MV-4-11 (cell line): Measurements from ENCODE around the gene RARS2.
"Not testable (repeated sequence)": the region's sequence is repeated elsewhere in the genome, so short reads cannot be mapped to it uniquely, and the experiment has no call there.

Experiments used
- DNase-seq: peaks from one replicate; lab custom pipeline; 2025; lab: John Stamatoyannopoulos, UW

Gene RARS2, protein sequence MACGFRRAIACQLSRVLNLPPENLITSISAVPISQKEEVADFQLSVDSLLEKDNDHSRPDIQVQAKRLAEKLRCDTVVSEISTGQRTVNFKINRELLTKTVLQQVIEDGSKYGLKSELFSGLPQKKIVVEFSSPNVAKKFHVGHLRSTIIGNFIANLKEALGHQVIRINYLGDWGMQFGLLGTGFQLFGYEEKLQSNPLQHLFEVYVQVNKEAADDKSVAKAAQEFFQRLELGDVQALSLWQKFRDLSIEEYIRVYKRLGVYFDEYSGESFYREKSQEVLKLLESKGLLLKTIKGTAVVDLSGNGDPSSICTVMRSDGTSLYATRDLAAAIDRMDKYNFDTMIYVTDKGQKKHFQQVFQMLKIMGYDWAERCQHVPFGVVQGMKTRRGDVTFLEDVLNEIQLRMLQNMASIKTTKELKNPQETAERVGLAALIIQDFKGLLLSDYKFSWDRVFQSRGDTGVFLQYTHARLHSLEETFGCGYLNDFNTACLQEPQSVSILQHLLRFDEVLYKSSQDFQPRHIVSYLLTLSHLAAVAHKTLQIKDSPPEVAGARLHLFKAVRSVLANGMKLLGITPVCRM

GRCh38 chr6:87589693-87590416 is at the start of gene RARS2, which contains the start of gene ORC3:
Gene RARS2 (minus strand): TSS chr6:87589987. CDS start chr6:87589957, 30 bp downstream.
Gene ORC3 (plus strand): TSS chr6:87590135. CDS start chr6:87590169, 34 bp downstream.
- DNase-seq, result peak; percentile 93

- DNase-seq, result no peak
Observed at GRCh38 chr6:87639373-87639772, 49.6 kb upstream of the RARS2 start.

GRCh38 chr6:87637106-87637505 is 47.3 kb upstream of the RARS2 start:
- DNase-seq, result no peak

- no peak for DNase-seq
Observed at GRCh38 chr6:87636315-87636714, 46.5 kb upstream of the RARS2 start.

DNA sequence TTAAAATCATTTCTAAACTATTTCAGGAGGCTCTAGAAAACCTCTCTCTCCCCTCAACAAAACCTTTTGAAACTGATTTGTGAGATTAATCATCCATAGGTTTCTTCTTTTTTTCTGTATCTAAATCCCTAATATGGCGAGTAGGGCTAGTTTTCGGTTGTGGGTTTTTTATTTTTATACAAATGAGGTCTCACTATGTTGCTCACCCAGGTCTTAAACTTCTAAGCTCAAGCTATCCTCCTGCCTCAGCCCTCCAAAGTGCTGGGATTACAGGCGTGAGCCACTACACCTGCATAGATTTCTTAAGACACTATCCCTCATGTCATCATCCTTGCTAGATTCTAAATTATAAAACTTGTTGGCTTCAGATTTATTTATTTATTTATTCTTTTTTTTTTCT is 44.1 kb upstream of the RARS2 start:
- no peak for DNase-seq

- no peak for DNase-seq
Observed at GRCh38 chr6:87630746-87631145, 41.0 kb upstream of the RARS2 start.

DNA sequence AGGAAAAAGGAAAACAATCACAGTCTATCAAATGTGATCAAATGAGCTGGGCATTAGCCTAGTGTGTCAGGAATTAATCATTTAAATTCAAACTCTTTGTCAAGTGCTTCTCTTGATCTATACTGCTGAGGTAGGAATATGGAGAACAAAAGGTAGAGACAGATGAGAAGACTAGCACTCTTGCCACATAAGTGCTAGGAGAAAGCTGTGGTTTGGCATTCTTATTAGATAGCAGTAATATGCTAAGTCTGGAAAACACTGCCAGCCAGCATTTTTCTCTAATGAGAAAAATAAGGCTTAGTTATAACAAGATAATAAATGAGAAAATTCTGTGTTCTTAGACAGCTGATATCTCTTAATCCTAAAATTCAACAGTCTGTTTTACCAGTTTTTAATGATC is 39.1 kb upstream of the RARS2 start:
- DNase-seq, result no peak

GRCh38 chr6:87628424-87628823 is 38.6 kb upstream of the RARS2 start:
- DNase-seq, result no peak

GRCh38 chr6:87623248-87623647 is 33.5 kb upstream of the RARS2 start:
- DNase-seq, result no peak

DNA sequence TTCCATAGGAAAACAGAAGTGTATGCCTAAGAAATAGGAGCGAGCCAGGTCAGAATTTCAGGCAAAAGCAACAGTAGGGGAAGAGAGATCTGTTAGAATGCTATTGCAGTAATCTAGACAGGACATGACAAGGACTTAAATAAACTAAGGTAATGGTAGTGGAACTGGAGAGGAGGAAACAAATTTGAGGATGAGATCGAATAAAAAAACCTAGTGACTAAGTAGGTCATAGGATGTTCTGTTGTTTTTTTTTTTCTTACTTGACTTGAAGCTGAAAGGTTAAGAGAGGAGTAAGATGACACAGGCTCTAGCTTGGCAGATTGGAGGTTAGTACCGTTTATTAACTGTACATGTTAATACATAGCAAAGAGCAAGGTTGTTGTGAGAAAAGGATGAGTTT is 28.7 kb upstream of the RARS2 start:
- DNase-seq, result no peak

DNA sequence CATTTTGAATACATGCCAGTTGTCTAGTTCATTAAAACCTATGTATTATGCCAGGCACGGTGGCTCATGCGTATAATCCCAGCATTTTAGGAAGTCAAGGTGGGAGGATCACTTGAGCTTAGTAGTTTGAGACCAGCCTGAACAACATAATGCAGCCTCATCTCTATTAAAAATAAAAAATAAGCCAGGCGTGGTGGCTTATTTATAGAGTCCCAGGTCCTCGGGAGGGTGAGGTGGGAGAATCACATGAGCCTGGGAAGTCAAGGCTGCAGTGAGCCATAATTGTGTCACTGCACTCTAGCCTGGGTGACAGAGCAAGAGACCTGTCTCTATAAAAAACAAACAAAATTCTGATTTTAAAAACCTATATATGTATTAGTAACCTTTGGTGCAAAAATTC is 27.6 kb upstream of the RARS2 start:
- DNase-seq, result no peak

- DNase-seq, result not testable (repeated sequence)
Observed at GRCh38 chr6:87613018-87613417, 23.2 kb upstream of the RARS2 start.

DNA sequence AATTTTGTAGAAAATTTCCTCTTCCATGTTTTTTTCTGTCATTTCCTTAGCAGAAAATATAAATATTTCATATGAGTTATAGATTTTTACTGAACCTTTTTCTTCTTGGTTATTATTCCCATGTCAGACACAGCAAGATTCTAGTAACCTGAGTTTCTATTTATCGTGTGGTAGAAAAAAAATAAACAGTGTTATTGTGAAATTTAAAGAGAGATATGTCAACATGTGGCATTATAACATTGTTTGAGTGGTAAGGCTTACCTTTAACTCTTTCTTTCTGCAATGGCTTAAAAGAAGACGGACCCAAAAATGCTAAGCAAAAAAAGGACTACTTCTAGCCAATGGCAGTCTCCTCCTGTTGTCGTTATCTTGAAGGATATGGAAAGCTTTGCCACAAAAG is 19.0 kb upstream of the RARS2 start:
- no peak for DNase-seq

DNA sequence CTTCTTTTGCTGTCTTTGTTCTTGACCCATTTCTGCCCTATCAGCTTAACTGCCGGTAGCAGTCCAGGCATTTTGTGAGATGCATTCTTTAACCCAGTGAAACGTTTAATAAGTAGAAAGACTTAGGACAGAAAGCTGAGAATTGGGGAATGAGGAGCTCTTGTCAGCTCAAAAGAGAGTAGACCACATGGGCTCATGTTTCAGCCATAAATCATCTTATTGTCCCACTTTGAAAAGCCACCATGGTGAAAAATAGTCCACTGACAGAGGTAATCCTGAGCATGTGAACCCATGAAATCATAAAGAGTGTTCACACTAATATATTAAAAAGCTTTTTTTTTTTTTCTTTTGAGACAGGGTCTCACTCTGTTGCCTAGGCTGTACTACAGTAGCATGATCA is 16.4 kb upstream of the RARS2 start:
- no peak for DNase-seq

DNA sequence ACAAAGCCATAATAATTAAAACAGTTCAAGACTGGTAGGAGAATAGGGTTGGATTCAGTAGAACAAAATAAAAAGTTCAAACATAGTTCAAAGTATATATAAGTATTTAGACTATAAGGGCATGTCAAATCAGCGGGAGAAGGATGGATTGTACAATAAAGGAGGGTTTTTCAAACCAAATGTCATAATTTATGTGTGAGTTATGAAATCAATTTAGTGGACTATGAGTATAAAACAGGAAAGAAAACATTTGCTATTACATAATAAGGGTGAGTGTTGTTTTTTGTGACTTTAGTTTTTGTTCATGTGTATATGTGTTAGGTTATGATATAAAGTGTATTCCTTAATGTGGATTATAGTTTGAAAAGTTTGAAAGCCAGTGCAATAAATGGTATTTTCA is 10.8 kb upstream of the RARS2 start:
- peak; percentile 10 for DNase-seq

DNA sequence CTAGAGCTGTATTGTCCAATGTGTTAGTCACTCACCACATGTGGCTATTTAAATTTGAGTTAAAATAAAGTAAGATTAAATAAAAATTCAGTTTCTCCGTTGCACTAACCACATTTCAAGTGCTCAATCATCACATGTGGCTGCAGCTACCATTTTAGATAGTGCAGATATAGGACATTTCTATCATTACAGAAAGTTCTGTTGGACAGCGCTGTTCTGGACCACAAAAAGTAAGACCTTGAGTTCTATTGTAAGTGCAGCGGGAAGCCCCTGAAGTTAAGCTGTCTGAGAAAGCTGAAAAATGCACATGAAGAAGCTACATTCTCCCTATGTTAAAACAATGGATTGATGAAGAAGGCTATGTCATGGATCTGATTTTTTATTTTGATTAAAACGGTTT is 1.2 kb upstream of the RARS2 start:
- DNase-seq, result no peak

DNA sequence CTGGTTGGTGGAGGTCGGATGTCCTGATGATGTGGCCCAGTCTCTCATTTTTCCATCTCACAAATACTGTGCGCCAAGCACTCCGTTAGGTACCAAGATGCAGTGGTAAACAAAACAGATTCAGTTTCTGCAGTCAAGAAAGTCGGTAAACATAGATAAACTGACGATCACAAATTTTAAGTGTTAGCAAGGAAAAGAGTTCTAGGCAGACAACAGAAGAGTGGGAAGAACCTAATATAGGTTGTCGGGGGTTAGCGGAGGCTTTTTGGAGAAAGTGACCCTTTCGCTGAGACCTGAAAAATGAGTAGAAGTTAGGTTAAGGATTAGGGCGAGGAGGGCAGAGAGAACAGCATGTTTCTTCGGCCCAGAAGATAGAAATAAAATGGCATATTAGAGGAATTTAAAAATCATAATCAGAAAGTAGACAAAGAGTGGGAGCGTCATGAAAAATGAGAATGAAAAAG is 662 bp upstream of the RARS2 start:
- DNase-seq, result no peak

DNA sequence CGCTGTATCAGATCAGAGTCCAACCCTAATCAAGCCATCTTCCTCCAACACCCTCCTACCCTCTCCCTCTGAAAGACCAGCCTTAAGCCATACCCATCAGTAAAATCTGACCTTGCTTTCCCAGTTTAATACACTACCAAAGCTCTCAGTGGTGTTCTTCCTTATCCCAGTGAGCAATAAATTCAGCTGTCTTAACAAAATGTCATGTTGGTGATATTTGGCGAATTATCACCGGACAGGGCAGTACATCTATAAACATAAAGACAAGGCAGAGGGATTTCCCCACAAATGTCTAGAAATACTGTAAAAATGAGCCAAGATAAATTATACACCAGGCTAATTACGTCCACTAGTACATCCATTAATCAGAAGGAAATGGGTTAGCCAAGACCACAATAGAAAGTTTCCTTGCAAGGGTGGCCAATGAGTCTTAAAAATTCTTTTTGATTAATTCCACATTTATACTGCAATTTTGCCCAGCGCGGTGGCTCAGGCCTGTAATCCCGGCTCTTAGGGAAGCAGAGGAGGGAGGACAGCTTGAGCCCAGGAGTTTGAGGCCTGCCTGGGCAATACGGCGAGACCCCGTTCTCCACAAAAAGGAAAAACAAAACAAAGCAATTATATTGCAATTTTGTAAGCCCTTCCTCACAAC is 905 bp downstream of the RARS2 start:
- no peak for DNase-seq

GRCh38 chr6:87586371-87587077 is 3.3 kb downstream of the RARS2 start:
- no peak for DNase-seq

DNA sequence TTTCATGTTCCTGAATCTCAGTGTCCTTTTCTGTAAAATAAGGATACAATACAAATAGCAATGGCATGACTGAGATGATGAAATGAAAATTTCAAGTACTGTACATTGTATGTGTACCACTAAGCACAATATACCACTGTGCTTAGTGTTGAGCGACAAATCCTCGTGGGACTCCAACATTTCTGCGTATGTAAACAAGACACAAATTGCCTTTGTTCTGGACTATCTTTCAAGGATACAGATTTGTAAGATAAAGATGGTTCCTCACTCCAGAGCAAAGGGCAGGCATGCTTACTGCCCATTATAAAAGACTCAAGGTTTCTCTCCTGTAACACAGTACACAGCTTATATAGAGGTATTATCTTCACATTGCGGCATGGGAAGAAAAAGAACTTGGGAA is 6.0 kb downstream of the RARS2 start:
- no peak for DNase-seq

DNA sequence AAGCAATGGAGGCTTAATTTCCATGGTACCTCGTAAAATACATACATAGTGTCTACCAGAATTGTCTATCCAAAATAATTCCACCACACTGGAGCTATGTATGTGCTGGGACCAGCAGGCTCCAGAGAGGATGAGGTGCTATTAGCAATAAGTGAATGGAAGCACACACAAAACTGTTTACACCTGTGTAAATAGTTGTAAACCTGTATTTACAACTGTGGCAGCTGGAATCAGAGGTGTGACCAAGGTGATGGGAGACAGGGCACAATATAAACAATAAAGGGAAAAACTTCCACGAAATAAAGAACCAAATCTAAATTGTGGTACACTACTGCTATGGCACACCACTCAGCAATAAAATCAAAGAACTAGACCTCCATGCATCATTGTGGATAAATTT is 14.4 kb downstream of the RARS2 start:
- no peak for DNase-seq
